ENCODE data around the gene MAPKAPK3.
A peak's percentile ranks its signal among the peaks of the same experiment; 100 is the strongest.

The MAPKAPK3 gene

DNA sequence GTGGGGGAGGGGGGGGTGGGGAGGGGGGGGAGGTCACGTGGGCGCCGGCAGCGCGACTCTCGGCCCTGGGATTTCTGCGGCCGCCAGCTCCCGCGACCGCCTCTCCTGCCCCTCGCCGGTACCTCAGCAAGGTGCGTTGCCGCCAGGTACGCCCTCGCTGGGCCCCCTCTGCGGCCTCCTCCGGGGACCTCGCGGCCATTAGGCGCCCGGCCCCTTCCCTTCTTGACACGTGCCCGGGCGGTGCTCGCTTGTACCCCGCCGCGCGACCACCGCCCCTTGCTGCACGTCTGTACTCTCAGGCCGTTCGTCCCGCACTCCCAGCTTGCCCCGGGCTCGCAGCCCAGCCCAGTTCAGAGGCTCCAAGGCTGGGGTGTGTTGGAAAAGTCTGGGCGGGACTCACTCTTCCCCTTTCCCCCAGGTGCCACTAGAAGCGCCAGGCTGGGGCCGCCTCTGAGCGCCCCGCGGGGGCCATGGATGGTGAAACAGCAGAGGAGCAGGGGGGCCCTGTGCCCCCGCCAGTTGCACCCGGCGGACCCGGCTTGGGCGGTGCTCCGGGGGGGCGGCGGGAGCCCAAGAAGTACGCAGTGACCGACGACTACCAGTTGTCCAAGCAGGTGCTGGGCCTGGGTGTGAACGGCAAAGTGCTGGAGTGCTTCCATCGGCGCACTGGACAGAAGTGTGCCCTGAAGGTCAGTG is at the start of gene MAPKAPK3:
Gene MAPKAPK3 (plus strand): TSS at position 56 of the 696 bp plus-strand sequence. CDS start 415 bp downstream, at position 471.
- no peak for DNase-seq (ENCODE audit: extremely low read depth in 1 of 2, low read depth in 1 of 2)

DNA sequence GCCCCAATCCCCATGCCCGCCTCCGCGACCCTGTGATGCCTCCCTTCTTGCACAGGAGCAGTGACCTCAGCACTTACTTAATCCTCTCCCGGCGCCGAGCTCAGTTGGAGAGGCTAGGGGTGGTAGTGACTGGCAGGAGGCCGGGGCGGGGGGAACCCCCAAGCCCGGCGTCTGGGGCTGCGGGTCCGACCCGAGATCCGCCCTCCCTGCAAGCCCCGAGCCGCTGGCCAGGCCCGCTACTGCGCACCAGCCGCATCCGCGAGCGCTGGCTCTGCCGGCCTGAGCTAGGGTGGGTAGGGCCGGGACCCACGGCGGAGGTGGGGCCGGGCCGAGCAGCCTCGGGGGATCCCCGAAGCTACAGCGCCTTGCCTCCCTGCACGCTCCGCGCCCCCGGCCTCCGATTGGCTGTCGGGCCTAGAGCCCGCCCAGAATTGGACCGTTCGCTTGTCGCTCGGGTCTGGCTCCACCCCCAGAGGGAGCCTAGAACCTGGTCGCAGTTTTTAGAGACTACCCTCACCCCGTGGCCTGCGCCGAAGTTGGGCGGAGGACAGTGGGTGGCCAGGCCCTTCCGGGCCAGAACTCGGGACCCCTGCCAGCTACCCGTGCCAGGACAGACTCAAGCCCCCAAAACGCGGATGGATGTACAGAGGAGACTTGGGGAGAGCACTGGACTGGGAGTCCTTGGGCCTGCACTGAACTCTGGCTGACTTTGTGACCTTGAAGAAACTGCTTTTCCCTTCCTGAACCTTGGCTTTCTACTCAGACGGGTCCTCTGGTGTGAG is 49.4 kb upstream of the MAPKAPK3 start, which contains the start of gene C3orf18:
Gene C3orf18 (minus strand): TSS at position 362 of the 782 bp plus-strand sequence. CDS start 2,048 bp downstream, outside the sequence.
- peak; percentile 94 for DNase-seq (ENCODE audit: extremely low read depth in 1 of 2, low read depth in 1 of 2)

DNA sequence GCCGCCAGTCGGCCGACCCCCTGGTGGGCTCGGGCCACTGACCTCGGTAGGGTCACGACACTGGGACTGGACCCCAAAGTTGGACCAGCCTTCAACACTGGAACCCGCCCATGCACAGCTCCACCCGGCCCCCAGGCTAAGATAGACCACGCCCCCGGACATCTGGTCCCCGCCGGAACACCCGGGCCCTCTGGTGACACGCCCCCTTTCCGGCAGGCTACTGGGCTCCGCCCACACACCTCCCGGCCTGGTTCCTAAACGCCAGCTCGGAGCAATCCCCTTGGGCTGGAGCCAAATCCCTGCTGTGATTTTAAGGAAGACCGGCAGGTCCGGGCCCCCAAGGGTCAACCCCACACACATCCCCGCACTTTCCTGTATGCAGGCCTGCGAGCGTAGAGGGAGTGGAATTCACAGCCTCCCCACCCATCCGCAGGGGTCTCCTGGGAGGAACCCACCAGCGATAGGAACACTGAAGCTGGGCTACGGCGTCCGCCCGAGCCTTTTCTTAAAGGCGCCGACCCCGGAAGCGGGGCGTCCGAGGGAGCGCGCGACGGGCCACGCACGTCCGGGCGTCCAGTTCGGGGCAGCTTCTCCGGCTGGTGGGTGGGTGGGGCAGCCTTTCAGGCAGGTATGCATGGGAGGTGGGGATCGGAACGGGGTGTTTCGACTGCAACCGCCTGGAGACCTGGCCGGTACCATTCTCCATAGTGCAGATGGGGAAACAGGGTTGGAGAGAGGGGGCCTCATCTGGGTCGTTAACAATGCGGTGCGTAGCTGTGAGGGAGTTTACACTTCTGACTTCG is 47.8 kb upstream of the MAPKAPK3 start, which contains the start of gene HEMK1:
Gene HEMK1 (plus strand): TSS at position 576 of the 803 bp plus-strand sequence. CDS start 1,583 bp downstream, outside the sequence.
- DNase-seq (ENCODE audit: extremely low read depth in 1 of 2, low read depth in 1 of 2), result peak; percentile 94 to 99

DNA sequence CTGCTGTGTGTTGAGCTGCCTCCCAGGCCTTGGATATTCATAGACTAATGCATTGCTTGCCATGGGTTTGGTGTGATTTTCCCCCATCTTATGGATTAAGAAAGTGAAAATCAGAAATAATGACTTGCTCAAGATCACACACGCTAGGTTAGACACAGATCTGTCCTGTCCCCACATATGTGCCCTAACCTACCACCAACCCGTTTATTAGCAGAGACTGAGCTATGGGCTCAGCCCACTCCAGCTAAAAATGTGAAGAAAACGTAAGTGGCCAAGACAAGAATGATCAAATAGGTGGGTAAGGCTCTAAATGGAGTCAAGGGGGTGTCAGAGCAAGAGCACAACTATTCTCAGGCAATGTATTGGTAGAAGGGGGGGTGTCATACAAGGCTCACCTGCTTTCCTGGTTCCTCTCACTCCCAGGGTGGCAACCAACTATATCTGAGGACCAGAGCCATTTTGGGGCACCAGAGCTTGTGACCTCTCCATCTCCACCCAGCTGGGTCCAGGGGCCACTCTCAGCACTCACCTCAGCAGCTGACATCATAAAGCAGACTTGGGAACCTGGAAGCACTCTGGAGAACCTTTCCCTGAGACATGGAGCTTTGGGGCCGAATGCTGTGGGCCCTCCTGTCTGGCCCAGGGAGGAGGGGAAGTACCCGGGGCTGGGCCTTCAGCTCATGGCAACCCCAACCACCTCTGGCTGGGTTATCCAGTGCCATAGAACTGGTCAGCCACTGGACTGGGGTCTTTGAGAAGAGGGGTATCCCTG is 46.3 kb upstream of the MAPKAPK3 start:
- no peak for DNase-seq (ENCODE audit: extremely low read depth in 1 of 2, low read depth in 1 of 2)

DNA sequence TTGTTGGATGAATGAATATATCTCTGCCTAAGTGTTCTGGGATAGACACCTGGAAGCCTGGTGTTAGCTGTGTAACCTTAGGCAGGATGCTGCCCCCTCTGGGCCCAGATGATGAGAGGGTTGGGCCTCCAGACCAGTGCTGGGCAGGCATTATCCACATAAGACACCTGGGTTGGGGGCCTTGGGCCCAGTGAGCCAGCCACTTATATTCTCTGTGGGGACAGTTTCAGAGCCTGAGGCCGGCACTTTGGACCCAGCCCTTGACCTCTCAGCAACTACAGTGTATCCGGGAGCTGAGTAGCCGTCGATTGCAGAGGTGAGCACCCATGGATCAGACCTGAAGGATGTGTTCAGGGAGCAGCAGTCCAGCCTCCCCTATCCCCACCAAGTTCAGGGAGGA is 45.5 kb upstream of the MAPKAPK3 start:
- no peak for DNase-seq (ENCODE audit: extremely low read depth in 1 of 2, low read depth in 1 of 2)

DNA sequence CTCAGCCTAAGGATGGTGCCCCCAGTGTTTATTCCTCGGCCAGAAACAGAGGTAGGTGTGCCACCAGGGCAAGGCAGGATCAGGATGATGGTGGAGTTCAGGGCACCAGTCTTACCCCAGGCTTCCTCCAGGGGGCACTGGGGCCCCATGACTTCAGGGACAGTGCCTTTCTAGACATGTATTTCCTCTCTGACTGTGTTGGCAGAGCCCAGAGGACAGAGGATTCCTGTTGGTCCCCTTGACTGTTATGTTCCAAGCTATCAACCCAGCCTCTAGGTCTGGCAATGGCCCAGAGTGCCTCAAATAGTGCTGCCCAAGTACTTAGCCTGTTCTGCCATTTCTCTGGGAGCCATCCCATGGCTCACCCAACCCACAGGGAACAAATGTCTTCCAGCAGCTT is 44.8 kb upstream of the MAPKAPK3 start:
- peak; percentile 64 to 71 for DNase-seq (ENCODE audit: extremely low read depth in 1 of 2, low read depth in 1 of 2)

DNA sequence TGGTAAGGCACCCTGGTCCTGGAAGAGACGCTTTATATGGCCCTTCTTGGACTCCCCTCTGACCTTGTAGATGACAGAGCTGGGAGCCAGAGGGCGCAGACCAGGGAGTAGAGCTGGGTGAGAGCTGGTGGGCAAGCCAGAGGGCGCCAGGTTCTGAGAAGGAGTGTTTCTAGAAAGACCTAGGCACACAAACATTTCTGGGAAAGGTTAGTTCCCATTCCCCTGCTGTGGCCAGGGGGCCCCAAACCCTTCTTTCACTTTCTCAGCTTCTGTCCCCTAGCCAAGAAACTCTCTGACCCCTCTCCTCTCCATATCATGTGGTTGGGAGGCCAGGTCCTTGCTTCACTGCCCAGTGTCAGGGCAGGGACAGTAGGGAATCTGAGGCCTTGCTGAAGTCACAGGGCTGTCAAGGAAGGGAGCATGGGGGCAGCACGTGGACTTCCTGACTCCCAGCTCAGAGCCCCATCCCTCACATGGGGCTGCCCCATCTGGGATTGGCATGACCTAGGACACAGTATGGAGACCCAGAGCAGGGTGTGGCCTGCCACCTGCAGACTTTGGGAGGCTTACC is 44.1 kb upstream of the MAPKAPK3 start:
- peak; percentile 59 to 79 for DNase-seq (ENCODE audit: extremely low read depth in 1 of 2, low read depth in 1 of 2)

DNA sequence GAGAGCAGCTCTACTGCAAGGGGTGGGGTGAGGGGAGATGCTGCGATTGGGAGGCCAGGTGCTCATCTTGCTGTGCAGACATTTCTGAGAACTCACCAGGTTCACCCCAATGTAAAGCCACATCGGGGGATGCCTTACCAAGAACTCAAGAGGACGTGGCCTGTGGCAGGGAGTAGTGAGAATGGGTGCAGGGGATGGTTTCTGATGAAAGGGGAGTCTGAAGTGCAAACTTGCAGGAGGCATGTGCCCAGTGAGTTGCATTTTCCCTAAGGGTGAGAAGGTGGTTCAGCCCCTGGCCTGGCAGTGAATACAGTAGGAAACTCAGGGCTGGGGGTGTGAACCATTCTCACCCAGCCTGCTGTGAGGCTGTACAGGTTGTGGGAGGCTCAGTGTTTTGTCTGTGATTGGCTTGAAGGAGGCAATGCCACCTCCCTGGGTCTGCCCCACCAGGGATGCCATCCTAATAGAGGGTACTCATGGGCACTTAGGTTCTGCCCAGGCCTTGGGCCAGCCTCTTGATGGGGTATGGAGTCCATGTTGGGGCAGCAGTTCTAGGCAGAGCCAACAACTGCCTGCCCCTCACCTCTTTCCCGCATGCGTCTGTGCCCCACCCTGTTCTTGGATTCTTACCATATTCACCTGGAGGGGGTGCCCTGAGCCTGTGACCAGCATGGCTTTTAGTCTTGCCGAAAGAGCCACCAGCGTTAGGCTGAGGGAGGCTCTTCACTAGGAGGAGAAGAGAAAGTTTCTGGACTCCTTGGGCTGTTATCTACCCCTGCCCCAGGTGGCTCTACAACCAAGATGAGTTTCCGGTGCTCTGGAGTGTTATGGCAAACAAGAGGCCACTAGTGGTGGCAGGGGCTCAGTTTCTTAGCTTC is 43.1 kb upstream of the MAPKAPK3 start:
- peak; percentile 73 to 92 for DNase-seq (ENCODE audit: extremely low read depth in 1 of 2, low read depth in 1 of 2)

DNA sequence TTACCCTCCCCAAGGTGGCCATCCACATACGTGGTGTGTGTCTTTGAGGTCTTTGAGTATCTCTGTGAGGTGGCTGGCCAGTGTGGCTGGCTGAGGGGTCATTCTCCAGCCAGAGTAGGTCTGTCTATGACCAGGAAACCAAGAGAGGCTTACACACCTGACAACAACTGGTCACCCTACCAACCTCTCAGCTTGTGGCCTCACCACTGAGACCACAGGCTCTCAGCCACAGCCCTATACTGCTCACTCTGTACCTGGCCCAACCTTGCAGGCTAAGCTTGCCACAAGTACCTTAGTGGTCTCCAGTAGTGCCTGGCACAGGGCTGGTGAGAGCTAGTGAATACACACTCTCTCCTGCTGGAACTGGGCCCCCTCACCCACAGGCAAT is 42.5 kb upstream of the MAPKAPK3 start:
- DNase-seq (ENCODE audit: extremely low read depth in 1 of 2, low read depth in 1 of 2), result peak in 1 of 2 donors; percentile 58

DNA sequence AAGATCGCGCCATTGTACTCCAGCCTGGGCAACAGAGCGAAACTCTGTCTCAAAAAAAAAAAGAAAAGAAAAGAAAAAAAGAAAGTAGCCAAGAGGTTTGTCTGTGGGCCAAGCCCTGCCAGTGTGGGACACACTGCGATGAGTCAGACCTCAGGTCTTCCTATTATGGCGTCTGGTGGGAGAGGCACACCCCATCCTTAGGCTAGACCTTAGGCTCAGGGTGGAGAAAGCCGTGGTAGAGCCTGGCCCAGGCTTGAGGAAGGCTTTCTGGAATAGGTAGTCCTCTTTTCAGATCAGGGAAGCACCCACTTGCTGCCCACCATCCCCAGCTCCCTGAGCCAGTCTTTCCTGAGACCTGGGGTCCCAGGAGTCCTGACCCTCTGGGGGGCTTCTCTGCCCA is 41.6 kb upstream of the MAPKAPK3 start:
- DNase-seq (ENCODE audit: extremely low read depth in 1 of 2, low read depth in 1 of 2), result no peak

DNA sequence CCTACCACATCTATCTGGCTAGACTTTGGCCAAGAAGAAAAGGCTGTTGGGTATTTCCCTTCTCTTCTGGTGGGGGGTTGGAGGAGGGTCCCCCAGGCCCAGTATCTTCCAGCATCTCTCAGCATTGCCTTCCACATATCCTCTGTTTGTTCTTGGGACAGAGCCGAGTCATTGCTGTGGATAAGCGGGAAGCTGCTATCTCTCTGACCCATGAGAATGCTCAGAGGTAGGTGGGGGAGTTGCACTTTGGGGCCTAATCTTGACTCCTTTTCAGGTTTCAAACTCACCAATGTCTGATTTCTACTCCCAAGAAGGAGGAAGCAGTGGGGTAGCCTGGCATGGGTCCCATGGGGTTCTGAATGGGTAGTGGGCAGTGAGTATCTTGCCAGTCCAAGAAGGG is 39.6 kb upstream of the MAPKAPK3 start:
- DNase-seq (ENCODE audit: extremely low read depth in 1 of 2, low read depth in 1 of 2), result no peak

DNA sequence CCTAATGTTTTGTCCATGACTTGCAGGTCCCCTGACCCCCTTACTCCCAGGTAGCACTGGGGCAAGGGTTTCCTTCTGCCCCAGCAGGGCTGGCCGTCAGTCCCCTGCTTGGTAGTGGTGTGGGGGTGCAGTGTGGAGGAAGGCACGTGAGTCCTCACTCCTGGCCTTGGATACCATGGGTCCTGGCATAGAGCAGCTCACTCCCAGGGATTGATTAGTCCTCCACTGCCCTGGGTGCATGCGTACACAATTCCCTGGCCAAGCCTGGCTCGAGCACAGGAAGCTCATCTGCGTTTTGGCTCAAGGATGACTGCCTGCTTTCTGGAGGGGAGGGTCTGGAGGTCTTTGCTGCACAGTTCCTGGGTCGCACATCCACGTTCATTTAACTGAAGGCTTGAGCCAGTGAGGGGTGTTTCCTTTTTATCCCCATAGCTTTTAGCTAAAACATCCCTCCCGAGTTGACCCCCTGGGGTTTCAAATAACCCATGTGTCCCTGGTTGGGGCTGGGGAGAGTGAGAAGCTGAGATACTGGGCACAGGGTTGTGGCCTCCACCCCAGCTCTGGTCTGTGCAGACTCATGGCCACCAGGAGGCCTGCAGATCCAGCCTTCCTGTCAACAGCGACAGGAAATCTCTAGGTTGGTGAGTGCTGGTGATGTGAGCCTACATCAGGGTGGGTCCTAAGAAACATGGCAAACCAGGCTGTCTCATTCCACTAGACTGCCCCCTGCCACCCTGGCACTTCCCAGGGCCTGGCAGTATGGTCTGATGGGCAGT is 36.1 kb upstream of the MAPKAPK3 start:
- DNase-seq (ENCODE audit: extremely low read depth in 1 of 2, low read depth in 1 of 2), result no peak

DNA sequence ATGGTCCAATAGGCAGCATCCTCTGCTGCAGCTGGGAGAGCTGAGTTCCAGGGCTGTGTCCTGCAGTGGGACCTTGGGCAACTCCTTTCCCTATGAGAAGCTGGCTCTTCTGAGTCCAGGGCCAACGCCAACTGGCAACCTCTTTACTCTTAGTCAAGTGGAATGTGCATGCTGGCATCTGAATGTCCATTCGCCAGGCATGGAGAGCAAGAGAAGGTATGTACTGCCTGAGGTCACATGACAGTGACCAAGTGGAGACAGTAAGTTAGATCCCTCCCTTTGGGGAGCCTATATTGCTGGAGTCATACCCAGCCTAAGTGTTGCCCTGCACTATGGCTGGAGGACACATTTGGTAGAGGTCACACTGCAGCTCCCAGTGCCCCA is 35.5 kb upstream of the MAPKAPK3 start:
- DNase-seq (ENCODE audit: extremely low read depth in 1 of 2, low read depth in 1 of 2), result no peak

DNA sequence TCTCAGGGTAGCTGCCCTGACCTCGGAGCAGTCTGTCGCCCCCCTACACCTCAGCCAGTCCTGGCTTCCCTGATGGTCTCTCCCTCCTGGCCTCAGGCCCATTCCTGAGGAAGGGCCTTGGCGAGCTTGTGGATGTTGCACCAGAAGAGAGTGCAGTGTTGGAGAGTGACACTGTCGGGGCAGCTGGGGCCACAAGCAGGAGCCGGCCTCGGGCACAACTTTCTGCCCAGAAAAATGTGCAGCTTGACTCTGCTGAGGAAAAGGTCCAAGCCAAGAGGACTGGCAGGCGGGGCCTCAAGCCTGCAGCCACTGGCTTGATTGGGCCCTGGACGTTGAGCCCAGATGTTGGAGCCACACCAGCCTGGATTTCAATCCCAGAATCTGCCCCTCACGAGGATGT is 34.9 kb upstream of the MAPKAPK3 start:
- no peak for DNase-seq (ENCODE audit: extremely low read depth in 1 of 2, low read depth in 1 of 2)

DNA sequence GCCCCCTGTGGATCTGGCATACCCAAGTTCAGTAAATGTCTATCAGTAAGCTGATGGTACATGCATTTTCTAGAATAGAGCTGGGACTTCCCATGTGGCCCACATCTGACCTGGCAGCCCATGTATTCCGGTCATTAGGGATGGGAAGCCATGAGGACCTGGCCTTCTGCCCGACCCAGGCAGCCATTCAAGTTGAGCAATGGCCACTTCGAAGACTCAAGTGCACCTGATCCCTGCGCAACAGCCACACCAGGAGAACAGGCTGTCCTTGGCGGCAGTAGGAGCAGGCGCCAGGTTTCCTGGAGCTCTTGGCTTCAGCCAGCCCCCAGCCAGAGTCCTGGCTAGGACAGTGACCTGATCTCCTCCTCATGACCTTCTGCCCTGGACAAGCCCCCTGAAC is 33.1 kb upstream of the MAPKAPK3 start:
- DNase-seq (ENCODE audit: extremely low read depth in 1 of 2, low read depth in 1 of 2), result no peak

DNA sequence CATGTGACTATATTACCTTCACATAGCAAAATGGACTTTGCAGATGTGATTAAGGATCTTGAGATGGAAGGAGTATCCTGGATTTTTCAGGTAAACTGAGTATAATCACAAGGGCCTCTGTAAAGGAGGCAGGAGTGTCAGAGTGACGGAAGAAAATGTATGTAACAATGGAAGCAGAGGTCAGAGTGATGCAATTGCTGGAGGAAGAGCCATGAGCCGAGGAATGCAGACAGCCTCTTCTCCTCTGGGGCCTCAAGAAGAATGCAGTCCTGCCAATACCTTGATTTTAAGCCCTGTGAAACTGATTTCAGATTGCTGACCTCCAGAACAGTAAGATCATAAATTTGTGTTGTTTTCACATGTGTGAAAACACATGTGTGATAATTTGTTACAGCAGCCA is 32.6 kb upstream of the MAPKAPK3 start:
- no peak for DNase-seq (ENCODE audit: extremely low read depth in 1 of 2, low read depth in 1 of 2)

DNA sequence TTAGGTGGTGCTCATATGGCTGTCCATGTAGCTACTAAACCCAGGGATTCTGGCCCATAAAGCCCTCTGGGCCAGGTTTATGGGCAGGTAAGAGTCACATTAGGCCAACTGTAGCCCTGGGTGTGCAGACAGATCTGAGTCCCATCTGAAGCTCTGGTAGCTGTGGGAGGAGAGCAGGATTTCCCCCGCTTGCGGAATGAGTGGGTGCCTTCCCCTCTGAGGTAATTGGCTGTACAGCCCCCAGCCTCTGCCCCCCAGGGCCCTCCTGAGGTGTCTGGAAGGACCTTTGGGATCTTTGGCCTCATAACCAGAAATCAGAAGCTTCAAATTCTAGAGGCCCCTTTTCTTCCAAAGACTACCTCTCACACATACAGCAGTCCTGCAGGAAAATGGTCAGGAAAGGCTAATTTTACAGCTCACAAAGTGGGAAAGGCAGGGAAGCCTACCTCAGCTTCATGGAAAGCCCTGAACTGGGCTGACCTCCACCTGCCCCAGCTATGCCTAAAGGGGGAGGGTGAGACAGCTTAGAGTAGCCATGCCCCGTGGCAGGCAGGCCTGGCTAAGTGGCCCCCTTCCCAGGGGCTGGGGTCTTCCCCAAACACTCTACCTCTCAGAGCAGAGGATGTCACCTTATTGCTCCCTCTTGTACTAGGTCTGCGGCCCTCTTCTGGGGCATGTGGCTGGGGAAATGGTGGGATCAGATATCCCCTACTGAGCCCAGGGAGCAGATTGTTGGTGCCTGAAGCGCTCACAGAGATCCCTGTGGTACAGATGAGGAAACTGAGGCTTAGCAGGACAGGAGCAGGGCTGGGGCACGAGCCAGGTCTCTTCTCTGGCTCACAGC is 30.8 kb upstream of the MAPKAPK3 start:
- DNase-seq (ENCODE audit: extremely low read depth in 1 of 2, low read depth in 1 of 2), result peak in 1 of 2 donors; percentile 72

DNA sequence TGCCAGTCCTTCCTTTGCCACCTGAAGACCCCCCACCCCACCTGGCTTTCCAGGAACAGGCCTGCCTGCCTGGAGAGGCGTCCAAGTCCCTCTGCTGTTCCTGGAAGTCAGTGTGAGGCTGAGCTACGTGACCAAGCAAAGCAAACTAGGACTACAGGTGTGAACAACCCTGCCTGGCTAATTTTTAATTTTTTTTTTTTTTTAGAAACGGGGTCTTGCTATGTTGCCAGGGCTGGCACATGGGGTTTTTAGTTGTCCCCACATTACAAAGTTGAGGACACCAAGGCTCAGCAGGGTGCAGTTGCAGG is 30.2 kb upstream of the MAPKAPK3 start:
- DNase-seq (ENCODE audit: extremely low read depth in 1 of 2, low read depth in 1 of 2), result no peak
